Keratinocyte (primary cell): ENCODE measurements around the gene NOL9.

Source experiments
- CTCF ChIP-seq, 3 experiments: IDR thresholded peaks in 1 of 3; conservative IDR thresholded peaks in 1 of 3; optimal IDR thresholded peaks in 1 of 3; 2 replicates in 2 of 3; 3 replicates in 1 of 3; pipeline versions ENCODE3 to v1.5.1; 2011; ENCODE audit warnings: low read length in 3 of 3, mild to moderate bottlenecking in 3 of 3, moderate library complexity in 2 of 3, control low read depth in 1 of 3, inconsistent platforms in 1 of 3; ENCODE audit not compliant: insufficient read depth in 2 of 3; ENCODE audit errors: extremely low read depth in 1 of 3
- EZH2 ChIP-seq: IDR thresholded peaks from one replicate; pipeline ENCODE4 v1.6.1; 2012; ENCODE audit warnings: inconsistent platforms, mild to moderate bottlenecking, low read length, moderate library complexity

- TF ChIP-seq EZH2, result no peak
- TF ChIP-seq CTCF (optimal IDR thresholded peaks at IDR 0.05 in 1 of 3, IDR thresholded peaks at IDR 0.05 in 1 of 3, conservative IDR thresholded peaks at IDR 0.05 in 1 of 3; ENCODE audit: extremely low read depth in 1 of 3, insufficient read depth in 2 of 3, low read length in 3 of 3), result no peak
Measured at GRCh38 chr1:6585081-6585722, 30.9 kb upstream of the NOL9 start.
